Kidney (tissue), 14 donors: ENCODE data around the gene CELA2A. TPM values are rescaled to one million over a fixed set of nuclear protein-coding genes. Genes with fewer than 3 reads are reported as not detected.
"Not testable (repeated sequence)": the region's sequence is repeated elsewhere in the genome, so short reads cannot be mapped to it uniquely, and the experiment has no call there.

ENCODE experiments used
- DNase-seq, 5 donors: peaks; one replicate each; pipeline ENCODE4 v3.0.0-alpha.2; 2013 to 2020
- FAIRE-seq: peaks from 2 replicates; lab custom pipeline; 2012; peaks lifted over from hg19 to GRCh38; lab: Jason Lieb, UNC
- H3K27ac ChIP-seq, 2 donors: one replicate each; pipeline ENCODE4 v1.7.0; 2013; ENCODE audit warnings: low read depth in 2 of 2, low read length in 2 of 2, inconsistent platforms in 1 of 2
- H3K27me3 ChIP-seq: one replicate; pipeline ENCODE4 v1.7.1; 2013; ENCODE audit warnings: low read length, inconsistent platforms; ENCODE audit not compliant: control insufficient read depth, insufficient read depth
- H3K36me3 ChIP-seq, 3 donors: one replicate each; pipeline versions ENCODE4 v1.7.0 to v1.7.1; 2013; ENCODE audit warnings: low read length in 3 of 3, control low read depth in 1 of 3, inconsistent platforms in 1 of 3; ENCODE audit not compliant: insufficient read depth in 3 of 3, control insufficient read depth in 2 of 3
- H3K4me1 ChIP-seq, 3 donors: one replicate each; pipeline versions ENCODE4 v1.7.0 to v1.7.1; 2013; ENCODE audit warnings: low read length in 3 of 3, inconsistent platforms in 1 of 3, low read depth in 1 of 3; ENCODE audit not compliant: control insufficient read depth in 2 of 3, insufficient read depth in 2 of 3
- H3K4me3 ChIP-seq, 3 donors: one replicate each; pipeline versions ENCODE4 v1.7.0 to v1.8.1; 2013; ENCODE audit warnings: low read length in 3 of 3, control low read depth in 1 of 3, inconsistent platforms in 1 of 3
- H3K9ac ChIP-seq, 3 donors: one replicate each; pipeline versions ENCODE4 v1.7.0 to v1.7.1; 2013; ENCODE audit warnings: low read length in 3 of 3, control low read depth in 1 of 3, inconsistent platforms in 1 of 3
- H3K9me3 ChIP-seq, 3 donors: one replicate each; pipeline versions ENCODE4 v1.7.0 to v1.7.1; 2013; ENCODE audit warnings: low read length in 3 of 3, control low read depth in 1 of 3, inconsistent platforms in 1 of 3; ENCODE audit not compliant: control insufficient read depth in 2 of 3, insufficient read depth in 1 of 3
- intact Hi-C: fragments of 100-400 bp; cut with DNase I; formaldehyde crosslinking; loops from one replicate; pipeline ENCODE4 v1.11.1; 2022
- polyA plus RNA-seq: library from polyadenylated mRNA; stranded (reverse); fragments of 350-450 nt; fragmentation: Illumina TruSeq; extraction: RNeasy Lipid Tissue Mini Kit (QIAGEN cat#74804); gene quantifications from one replicate; pipeline ENCODE4 v1.2.3, GENCODE V29; 2014; ENCODE audit warnings: low read depth, low replicate concordance; ENCODE audit not compliant: insufficient read depth
- total RNA-seq: library from RNA; stranded (reverse); fragmentation: NEBNext Ultra II Directional; extraction: Animal tissue kit (Norgen Biotek cat#: 25700); gene quantifications from one replicate; pipeline ENCODE4 v1.2.1, GENCODE V29; 2021
- TF ChIP-seq, protein P1 (sequence below): IDR thresholded peaks from 3 replicates; pipeline ENCODE4 v1.5.1; 2012; ENCODE audit warnings: mild to moderate bottlenecking, moderate library complexity, borderline replicate concordance; ENCODE audit not compliant: insufficient read depth; ENCODE audit errors: extremely low read depth
- donor health status: control.
- donor health status: control.
- donor health status: control.
- donor health status: control.
- donor health status: control.
- donor health status: DM: yes; HTN: yes; CAD: no.
- donor health status: Normal renal cell carcinoma (clear cell type).

Gene CELA2A
- total and polyA plus RNA-seq, 2 donors from 2014 or later, result not detected

DNA sequence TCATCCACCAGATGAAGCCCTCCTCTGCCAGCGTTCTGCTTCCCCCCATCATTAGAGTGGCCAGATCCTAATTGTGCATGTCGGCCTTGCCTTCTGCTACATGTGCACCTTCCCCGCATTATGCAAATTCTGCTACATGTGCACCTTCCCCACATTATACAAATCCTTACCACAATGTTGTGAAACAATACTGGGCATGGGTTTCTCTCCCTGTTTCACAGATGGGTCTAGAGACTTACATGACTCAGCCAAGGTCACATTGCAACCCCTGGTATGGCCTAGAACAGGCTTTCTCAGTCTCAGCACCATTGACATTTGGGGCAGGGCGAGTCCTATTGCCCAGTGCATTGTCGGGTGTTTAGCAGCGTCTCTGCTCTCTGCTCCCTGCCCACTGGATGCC, 1.0 kb upstream of the CELA2A start:
- TF ChIP-seq, protein P1, sequence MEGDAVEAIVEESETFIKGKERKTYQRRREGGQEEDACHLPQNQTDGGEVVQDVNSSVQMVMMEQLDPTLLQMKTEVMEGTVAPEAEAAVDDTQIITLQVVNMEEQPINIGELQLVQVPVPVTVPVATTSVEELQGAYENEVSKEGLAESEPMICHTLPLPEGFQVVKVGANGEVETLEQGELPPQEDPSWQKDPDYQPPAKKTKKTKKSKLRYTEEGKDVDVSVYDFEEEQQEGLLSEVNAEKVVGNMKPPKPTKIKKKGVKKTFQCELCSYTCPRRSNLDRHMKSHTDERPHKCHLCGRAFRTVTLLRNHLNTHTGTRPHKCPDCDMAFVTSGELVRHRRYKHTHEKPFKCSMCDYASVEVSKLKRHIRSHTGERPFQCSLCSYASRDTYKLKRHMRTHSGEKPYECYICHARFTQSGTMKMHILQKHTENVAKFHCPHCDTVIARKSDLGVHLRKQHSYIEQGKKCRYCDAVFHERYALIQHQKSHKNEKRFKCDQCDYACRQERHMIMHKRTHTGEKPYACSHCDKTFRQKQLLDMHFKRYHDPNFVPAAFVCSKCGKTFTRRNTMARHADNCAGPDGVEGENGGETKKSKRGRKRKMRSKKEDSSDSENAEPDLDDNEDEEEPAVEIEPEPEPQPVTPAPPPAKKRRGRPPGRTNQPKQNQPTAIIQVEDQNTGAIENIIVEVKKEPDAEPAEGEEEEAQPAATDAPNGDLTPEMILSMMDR, result no peak
- Histone ChIP-seq H3K9me3 (no peaks in the 10 kb centered on the region), H3K27ac (no peak overlapping the region), H3K9ac (no peak overlapping the region), H3K4me3 (no peak overlapping the region), H3K27me3 (no peaks in the 10 kb centered on the region), H3K36me3 (no peaks in the 10 kb centered on the region), H3K4me1 (no peaks in the 10 kb centered on the region)
- no peak for DNase-seq
- FAIRE-seq, result no peak
- intact Hi-C loops, result no loop called here

DNA sequence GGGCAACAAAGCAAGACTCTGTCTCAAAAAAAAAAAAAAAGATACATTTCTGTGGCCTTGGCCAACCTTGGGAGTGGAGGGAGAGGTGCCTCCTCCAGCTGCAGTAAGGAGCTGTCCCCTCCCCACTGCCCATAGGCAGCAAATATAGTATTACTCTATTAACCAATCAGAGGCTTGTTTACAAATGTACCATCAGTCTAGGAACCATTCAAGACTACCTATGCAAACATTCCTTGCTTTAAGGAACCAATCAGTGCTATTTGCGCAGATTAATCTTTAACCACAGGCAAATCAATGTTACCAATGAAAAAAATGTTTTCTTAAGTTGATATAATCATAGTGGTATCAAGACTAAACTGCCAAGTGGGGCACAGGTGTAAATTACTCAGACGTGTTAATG, 1.1 kb downstream of the CELA2A start:
- intact Hi-C loops, result no loop called here
- Histone ChIP-seq H3K9ac (no peak overlapping the region), H3K36me3 (no peaks in the 10 kb centered on the region), H3K4me1 (no peaks in the 10 kb centered on the region), H3K4me3 (no peak overlapping the region), H3K27me3 (no peaks in the 10 kb centered on the region), H3K9me3 (no peaks in the 10 kb centered on the region), H3K27ac (no peak overlapping the region)
- DNase-seq (no peak), FAIRE-seq (no peak)
- TF ChIP-seq, protein P1, result no peak

DNA sequence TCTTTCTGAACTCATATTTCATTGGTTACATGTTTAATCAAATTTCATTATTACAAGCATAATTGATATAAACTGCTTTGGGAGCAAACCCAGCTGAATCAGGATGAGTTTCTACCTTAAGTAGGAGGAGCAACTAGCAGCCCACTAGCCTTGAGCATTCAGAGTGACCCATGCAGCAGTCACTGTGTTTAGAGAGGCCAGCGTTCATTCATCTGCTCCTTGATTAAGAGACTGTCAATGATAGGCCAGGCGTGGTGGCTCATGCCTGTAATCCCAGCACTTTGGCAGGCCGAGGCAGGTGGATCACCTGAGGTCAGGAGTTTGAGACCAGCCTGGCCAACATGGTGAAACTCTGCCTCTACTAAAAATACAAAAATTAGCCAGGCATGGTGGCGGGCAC, 1.9 kb downstream of the CELA2A start:
- H3K9ac ChIP-seq, H3K27ac ChIP-seq, DNase-seq, intact Hi-C loops, H3K36me3 ChIP-seq, FAIRE-seq, H3K9me3 ChIP-seq, H3K27me3 ChIP-seq, H3K4me3 ChIP-seq, H3K4me1 ChIP-seq: not testable (repeated sequence)

DNA sequence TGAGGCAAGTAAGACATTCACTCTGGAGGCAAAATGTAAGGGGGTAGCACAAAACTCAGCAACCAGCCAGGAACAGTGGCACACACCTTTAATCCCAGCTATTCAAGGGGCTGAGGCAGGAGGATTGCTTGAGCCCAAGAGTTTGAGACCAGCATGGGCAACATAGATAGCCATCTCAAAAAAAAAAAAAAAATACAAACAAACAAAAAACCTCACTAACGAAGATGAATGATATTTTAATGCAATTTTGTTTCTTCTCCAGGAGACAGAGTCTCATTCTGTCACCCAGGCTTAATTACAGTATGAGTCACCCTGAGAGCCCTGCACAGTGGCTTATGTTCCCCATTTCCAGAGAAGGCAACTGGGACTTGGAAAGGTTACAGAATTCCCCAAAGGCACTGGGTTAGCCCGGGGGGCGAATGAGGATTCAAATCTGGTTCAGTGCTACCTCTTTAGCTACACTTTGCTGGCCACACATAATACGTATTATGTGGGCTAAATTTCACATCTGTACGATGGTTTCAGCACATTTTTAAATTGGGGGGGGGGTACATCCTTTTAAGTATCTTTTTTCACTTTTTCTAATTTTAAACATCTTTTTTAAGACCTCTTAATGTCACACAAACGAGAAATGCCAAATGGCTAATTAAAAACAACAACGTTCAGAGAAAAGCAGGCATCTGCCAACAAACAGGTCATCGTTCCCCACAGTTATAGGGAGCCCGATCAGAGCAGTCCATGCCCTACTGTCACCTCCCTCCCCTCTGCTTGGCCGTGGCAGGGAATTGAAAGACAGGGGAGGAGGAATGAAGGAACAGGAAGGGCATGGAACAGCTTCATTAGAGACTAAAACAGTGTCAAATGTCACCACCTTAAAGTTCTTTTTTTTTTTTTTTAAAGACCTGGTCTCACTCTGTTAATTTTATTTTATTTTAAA, 3.5 kb downstream of the CELA2A start:
- Histone ChIP-seq H3K27ac (no peak overlapping the region), H3K27me3 (no peaks in the 10 kb centered on the region), H3K9ac (no peak overlapping the region), H3K36me3 (no peaks in the 10 kb centered on the region), H3K9me3 (no peaks in the 10 kb centered on the region), H3K4me1 (no peaks in the 10 kb centered on the region), H3K4me3 (no peak overlapping the region)
- TF ChIP-seq, protein P1, result no peak
- intact Hi-C loops, result no loop called here
- FAIRE-seq (no peak), DNase-seq (no peak)
